GM18867 (cell line): ENCODE data around the gene ARID1B.

Experiments
- ATAC-seq: cut with Tn5 transposase; IDR thresholded peaks from one replicate; pipeline ENCODE4 v1.9.1; 2021; ENCODE audit warnings: mild to moderate bottlenecking, moderate library complexity; ENCODE audit not compliant: unreplicated experiment

ARID1B gene

DNA sequence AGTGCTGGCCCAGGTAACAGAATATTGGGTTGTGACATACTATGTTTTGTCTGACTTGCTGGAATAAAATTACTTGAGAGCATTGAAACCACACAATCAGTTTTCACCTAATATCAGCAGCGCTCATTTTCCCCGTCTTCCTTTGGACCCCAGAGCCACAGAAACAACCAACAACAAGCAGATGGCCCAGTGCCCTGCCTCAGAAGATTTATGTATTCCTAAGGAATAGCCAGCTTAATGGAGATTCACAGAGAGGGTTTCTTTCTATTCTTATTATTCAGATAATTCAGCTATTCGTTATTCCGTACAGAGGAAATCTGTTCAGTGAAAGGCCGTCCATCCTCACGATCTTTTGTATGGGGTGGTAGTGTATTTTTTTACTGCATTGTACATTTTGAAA is 391.3 kb downstream of the ARID1B start:
- no peak for ATAC-seq

DNA sequence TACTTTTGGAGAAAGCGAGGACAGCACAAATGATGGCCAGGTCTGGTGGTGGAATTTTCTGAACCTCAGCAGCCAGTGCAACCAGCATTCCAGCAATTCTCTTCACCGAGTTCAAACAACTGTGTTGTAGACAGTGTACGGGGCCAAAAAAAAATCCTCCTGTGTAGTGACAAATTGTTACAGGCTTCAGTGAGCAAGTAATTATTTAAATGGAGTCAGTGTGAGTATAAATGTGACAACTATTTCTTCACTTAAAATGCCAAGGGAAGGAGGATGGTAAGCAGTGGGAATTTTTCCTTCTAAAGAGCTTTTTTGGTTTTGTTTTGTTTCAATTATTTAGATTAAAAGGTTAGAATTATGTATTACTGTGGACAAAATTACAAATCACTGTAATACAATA is 392.0 kb downstream of the ARID1B start:
- ATAC-seq = no peak

DNA sequence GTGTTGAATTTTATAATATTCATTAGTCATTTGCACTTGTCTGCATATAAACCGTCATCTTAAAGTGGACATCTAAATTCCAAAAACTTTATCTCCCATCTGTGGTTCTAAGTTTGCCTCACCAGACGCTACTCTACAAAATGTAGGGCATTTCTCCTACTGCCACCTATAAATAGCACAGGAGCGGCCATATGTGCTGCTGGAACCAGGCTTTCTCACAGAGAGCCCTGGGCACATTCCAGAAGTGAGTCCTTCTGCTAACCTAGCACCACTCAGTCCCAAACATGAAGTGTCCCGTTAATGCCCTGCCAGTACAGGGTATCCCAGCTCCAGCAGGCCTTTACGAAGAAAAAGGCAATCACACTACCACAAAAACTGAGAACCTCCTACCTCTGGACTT is 392.5 kb downstream of the ARID1B start:
- ATAC-seq = no peak

DNA sequence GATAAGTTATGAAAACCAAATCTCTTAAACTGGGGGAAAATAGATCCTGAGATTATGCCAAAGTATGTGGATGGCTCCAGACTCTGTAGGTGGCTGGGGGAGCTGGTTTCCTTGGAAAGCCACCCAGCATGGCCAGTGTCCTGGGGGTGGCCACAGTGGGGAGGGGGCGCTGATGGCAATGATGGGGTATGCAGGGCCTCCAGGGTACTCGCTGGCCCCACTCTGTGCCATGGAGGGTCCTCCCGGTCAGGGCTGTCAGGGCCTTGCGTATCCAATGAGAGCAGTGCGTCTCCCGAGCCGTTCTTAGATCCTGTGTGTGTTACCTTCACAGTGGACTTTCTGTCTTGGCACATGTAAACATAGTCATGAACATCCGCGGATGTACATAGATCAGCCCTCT is 393.4 kb downstream of the ARID1B start:
- ATAC-seq = no peak

DNA sequence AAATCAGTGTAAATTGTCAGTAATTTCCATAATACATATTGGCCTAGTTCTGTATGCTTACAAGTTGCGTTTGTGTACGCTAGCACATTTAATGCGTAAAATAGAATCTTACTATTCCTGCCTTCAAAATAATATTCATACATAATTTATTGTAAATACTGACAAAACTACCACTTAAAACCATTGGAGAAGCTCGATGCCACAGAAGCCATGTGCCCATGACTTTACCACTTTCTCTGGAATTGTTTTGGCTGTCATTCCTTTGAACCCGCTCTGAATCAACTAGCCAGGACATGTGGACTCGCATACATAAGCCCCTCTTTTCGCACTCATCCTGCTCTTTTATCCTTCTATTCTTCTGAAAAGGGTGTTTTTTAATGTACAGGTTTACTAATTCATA is 394.6 kb downstream of the ARID1B start:
- ATAC-seq = no peak

DNA sequence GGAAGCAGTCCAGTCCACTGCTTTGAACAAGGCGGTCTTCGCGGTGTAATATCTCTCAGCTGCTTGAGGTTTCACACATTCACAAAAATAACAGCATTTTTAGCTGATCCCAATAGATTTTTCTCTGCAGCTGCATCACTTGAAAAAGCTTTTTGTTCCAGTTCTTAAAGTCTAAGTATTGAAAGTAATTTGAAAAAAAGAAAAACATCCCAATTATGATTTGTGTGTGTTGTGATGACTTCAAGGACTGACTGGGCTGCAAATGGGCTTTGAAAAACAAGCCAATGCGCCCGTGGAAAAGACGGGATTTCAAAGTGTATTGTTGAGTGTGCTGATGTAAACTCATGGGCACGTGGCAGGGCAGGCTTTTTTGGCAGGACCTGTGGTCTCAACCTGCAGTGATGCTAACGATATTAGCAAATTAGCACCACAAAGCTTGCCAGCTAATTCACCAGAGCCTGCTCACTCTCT is 395.1 kb downstream of the ARID1B start:
- no peak for ATAC-seq

DNA sequence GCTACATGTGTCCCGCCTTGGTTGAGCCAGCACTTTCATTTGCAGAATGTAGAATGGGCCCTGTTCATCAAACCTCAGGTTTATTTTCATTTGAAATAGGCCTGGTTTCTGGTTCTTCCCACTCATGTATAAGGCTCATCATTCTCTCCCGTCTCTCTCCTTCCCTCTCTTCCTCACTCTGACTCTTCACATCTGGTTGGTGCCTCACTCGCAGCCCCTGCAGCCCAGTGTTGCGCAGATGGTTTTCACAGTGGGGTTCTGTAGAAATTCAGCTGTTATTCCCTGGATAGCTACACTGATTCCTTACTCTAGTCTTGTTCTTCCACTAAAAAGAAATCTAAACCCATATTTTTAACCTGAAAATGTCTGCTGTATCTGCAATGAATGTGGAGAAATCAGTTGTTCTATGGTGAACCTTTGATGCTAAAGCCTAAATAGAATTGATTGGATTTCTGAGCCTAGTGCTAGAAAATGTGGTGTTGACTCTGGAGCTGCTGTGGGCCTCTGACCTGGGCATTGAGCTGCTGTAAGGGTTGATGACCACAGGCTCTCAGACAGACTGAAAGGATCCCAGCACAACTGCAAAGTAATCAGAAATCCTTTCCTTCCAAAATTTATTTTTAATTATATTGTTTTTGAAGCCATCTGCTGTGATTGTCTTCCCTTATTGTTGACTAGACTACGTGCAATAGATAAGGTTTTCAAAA is 395.8 kb downstream of the ARID1B start:
- ATAC-seq = no peak

DNA sequence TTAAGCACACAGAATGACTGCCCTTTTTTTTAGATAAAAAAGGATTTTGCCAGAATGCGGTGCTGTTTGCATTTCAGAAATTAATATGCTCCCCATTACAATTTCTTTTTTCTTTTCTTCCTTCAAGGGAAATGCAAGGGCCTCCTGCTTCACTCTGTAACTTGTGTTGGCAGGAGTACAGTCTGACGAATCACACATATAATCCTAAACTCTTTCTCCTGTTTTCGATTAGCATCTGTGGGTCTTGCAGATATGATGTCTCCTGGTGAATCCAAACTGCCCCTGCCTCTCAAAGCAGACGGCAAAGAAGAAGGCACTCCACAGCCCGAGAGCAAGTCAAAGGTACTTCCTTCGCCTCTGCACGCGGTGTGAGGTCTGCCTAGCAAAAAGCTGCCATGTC is 396.6 kb downstream of the ARID1B start:
- ATAC-seq = no peak

DNA sequence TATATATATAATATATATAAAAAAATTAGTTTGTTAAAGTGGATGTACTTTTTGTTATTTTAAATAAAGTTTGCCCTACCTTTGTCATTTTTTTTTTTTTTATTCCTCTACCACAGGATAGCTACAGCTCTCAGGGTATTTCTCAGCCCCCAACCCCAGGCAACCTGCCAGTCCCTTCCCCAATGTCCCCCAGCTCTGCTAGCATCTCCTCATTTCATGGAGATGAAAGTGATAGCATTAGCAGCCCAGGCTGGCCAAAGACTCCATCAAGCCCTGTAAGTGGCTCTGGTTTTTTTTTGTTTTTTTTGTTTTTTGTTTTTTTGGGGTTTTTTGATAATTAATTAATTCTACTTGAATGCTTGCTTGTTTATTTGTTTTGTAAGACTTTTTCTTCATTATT is 397.6 kb downstream of the ARID1B start:
- ATAC-seq = no peak

DNA sequence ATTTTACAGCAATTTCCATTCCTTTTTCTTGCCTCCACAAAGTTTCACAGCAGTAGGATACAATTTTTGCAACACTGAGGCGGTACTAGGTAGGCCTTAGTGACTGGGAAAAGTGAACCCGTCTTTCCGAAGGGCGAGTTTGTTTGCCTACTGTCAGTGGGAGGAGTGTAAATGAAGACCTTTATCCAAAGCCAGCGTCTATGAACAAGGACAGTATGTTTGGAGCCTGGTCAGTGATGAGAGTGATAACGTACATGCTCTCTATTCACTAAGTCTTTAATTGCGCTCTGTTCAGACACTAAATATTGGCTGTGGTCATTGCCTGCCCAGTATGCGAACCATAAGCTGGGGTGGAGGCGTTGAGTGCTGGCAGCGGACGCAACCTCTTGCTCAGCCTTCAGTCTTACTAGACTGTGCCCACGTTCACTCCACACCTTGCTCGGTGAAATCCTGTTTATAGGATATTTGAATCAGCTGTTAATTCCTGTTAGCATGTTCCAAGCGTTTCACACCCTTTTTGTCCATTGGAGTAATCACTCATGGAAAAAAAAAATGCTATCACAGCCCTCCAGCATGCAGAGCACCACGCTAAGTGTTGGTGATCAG is 400.7 kb downstream of the ARID1B start:
- no peak for ATAC-seq

DNA sequence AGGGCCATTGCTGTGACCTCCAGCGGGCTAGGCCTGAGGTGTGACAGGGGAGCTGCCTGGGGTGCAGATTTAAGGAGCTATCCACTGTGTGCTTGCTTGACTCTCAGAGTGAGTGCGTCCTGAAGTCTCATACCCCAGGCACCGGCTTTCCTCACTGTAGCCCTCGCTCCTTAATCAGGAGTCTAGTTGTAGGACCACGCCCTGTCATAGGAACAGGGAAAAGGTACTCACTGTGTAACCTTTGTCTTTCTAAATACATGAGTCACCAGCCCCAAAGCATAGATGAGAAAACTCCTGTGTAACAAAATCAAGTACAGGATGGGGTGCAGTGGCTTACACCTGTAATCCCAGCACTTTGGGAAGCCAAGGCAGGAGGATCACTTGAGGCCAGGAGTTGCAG is 404.5 kb downstream of the ARID1B start:
- ATAC-seq = no peak

DNA sequence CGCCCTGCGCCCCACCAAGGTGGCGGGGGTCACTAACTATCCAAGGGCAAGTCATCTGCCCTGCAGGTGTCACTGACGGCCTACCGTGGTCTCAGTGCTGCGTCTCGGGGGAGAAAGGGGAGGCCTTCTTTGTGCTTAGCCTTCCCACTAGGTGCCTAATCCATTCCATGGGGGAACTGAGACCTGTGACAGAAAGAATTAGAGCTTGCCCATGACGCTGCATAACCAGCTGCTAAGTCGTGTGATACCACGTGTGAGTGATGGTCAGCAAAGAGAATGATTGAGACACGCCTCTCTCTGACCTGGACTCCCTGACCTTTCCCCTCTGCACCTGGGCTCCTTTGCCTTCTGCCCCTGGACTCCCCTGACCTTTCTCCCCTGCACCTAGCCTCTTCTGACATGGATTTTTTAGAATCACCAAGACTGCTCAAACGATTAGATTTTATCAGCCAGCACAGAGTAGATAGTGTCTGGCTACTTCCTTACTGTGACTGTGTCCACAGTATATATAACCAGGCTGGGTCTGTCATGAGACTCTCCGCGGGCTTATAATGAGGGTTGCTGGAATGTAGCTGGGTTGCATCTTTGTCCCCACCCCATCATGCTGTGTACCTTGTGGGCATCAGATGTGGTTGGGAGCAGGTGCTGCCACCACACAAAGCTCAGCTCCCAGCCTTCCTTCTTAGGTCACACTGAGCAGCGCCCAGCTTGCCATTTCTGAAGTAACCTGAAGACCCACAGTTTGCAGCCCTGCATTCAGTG is 405.5 kb downstream of the ARID1B start:
- ATAC-seq = no peak

DNA sequence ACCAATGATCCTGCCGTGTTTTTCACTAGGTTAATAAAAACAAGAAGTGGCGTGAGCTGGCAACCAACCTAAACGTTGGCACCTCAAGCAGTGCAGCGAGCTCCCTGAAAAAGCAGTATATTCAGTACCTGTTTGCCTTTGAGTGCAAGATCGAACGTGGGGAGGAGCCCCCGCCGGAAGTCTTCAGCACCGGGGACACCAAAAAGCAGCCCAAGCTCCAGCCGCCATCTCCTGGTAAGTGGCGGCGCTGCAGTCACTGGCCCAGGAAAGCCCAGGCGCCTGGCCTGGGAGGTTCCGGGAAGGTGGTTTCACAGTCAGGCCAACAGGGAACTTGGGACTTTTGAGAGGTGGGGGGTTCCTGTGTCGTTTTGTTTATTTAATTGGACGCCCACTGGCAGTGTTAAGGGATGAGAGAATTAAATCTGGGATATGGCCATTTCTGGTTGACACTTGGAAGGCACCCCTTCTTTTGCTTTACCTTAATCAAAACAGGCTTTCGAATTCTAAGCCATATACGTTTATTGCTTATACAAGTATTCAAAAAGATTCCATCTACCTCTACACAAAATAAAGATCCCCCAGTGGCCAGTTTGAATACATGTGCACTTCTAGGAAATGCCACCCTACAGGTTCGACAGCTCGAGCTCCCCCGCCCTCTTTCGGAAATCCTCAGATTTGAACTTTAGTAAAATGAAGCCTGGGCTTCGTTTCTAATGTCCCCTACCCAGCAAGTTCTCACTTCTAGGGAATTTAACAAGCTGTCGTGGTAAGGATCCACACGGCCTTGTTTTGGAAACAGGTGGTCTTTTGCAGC is 407.2 kb downstream of the ARID1B start:
- ATAC-seq = no peak

DNA sequence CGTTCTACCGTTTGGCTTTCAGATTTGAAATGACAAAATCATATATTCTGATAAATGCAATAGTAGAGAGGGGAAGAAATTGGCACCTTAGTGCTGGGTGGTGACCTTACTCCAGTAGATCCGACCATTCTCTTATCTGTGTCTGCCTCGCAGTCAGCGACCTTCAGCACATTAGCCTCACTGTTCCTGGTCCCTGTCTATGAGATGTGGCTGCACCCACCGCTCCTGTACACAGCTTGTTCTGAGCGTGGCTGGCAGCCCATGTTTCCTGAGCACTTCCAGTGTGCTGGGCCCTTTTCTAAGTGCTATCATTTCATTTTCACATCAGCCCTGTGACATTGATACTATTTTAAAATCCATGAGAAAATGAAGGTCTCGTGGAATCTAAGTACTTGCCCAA is 408.0 kb downstream of the ARID1B start:
- no peak for ATAC-seq

DNA sequence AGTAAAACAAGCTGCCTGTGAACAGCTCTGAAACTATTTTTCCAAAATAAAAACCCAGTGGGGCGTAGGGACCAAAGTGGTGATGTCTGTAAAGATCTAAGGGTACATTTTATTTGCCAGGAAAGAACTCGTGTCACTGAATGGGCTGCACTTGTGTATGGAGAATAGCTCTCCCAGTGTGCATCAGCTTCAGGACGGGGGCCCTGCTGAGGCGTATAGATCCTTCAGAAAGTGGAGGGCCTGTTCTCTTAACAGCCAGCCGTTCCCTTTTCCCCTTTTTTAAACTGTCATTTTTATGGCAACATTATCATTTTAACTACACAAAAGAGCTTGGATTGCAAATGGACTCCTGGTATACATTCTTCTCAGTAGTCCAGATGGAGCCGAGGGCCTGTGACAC is 408.8 kb downstream of the ARID1B start:
- no peak for ATAC-seq

DNA sequence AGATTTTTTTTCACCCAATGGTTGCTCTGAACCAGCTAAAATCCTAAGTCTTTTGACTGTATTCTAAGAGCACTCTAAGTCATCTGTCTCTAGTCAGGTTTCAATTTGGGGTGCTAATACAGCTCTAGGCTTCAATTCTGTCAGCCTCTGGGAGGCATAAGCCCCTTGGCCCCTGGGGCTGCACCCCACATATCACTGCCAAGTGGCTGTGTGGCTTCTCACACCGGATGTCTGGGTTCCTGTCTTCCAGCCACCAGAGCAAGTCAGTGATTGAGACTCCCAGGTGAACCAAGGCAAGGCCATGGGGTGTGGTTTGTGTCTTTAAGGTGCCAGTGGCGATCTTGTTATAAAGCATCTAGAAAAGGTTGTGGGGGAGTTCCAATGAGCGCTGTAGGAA is 409.6 kb downstream of the ARID1B start:
- no peak for ATAC-seq

DNA sequence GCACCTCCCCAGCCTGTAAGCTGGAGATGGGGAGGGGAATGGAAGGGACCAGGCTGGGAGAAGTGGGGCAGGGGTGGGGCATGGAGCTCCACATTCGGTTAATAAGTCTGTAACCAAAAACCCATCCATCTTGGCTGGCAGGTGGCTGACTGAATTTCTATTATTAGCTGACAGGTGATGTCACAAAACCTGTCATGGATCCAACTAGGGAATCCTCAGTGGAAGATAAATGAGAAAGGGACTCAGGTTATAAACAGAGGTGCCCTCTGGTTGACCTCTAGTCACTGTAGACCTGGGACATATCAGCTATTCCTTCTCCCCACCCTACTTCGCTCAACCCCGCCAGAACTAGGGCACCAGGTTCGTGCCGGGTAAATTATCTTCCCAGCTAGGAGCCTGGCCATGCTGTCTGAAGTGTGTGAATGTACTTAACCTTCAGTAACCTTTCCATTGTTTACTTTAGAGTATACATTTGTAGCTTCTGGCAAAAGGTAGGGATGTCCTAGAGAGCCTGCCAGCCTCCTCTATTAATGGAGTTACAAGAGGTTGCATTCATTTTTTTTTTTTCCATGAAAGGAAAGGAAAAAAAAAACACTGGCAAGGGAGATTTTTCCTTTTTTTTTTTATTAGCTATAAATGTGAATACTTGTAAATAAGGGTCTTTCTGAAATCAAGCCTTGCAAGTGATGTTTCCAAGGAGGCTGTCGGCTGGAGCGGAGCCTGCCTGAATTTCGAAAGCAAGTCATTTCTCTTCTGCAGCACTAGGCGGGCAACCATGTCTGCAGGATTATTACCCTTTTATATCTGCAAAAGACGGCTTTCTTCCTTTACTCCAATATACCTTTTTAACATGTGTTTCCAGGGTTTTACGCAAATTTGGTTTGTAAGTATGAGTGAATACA is 410.3 kb downstream of the ARID1B start:
- ATAC-seq = no peak

DNA sequence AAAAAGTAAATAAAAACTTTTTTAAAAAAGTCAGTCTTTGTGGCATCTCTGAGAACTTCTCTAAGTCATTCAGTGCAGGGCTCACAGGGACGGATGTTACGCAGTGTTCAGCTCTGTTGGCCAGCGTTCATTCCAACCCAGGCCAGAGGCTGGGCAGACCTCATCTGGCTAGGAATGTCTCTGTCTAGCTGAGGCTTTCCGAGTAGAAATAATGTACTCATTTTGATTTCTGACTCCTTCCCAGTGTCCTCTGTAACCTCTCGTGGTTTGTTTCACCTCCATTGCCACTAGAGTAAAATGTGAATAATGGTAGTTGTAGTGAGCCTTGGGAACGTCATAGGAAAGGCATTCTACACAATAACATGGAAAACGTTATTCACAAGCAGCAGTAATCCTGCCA is 411.0 kb downstream of the ARID1B start:
- no peak for ATAC-seq

DNA sequence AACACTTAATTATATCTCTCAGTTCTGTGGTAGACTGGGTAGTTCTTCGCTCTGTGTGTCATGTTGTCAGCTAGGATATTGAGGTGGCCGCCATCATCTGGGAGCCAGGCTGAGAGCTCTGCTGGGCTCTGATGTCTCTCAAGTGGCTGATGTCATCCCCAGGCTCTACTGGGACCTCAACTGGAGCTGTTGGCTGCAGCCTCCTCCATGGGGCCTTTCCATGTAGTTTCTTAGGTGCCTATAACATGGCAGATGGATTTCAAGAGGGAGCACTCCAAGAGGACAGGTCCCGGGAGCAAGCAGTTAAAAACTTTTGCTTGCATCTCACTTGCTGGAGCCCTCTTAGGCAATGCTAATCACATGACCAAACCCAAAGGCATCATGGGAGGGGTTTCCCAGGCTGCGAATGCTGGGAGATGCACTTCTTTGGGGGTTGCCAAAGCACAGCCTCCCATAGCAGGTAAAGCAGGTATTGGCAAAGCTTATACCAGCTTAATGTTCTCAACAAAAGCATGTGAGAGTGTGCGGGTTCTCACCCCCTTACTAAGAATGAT is 416.3 kb downstream of the ARID1B start:
- no peak for ATAC-seq

DNA sequence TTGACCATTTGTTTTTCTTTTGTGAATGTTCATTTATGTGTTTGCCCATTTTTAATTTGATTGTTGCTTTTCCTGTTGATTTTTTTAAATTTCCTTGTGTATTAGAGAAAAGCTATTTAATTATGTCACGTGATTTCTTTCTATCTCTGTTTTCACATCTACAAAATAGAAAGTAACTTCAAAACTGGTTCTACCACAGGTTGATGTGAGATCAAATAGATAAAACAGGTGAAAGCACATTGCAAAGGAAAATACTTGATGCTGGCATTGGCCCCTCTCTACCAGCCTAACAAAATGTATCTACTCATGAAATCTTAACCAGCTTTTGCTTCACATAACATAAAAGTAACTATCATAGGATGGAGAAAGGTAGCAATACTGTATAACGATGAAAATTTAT is 416.9 kb downstream of the ARID1B start:
- no peak for ATAC-seq
